Osteoblast (primary cell): ENCODE results near the gene PLA2G6. TPM values are rescaled to one million over a fixed set of nuclear protein-coding genes. Genes with fewer than 3 reads are reported as not detected.

ENCODE experiments used
- DNase-seq: peaks from one replicate; pipeline ENCODE4 v3.0.0; 2011; ENCODE audit warnings: low spot score, mixed read lengths; ENCODE audit not compliant: insufficient read length; ENCODE audit errors: missing footprints
- H2AFZ ChIP-seq: 2 replicates; pipeline ENCODE4 v1.6.0; 2011; ENCODE audit warnings: mild to moderate bottlenecking, low read length
- H3K27ac ChIP-seq: 2 replicates; pipeline ENCODE4 v1.5.1; 2011; ENCODE audit warnings: mild to moderate bottlenecking, low read depth, low read length, moderate library complexity
- H3K27me3 ChIP-seq: 2 replicates; pipeline ENCODE4 v1.6.0; 2012; ENCODE audit warnings: mild to moderate bottlenecking, control low read depth, inconsistent platforms, low read length, moderate library complexity; ENCODE audit not compliant: insufficient read depth
- H3K36me3 ChIP-seq: 2 replicates; pipeline ENCODE4 v1.5.1; 2011; ENCODE audit warnings: mild to moderate bottlenecking, low read length, control low read depth, moderate library complexity; ENCODE audit not compliant: insufficient read depth
- H3K4me1 ChIP-seq: 2 replicates; pipeline ENCODE4 v1.5.1; 2011; ENCODE audit warnings: mild to moderate bottlenecking, low read length, control low read depth, moderate library complexity; ENCODE audit not compliant: insufficient read depth
- H3K4me2 ChIP-seq: 2 replicates; pipeline ENCODE4 v1.6.0; 2011; ENCODE audit warnings: mild to moderate bottlenecking, low read length; ENCODE audit not compliant: insufficient read depth
- H3K4me3 ChIP-seq: fragments of 200-600 bp; sonication (generic); 3 replicates; pipeline ENCODE4 v1.5.1; 2012; ENCODE audit warnings: mild to moderate bottlenecking, low read length, inconsistent platforms; ENCODE audit not compliant: insufficient read depth
- H3K79me2 ChIP-seq: 2 replicates; pipeline ENCODE4 v1.6.0; 2012; ENCODE audit warnings: mild to moderate bottlenecking, low read length, control low read depth, inconsistent platforms; ENCODE audit not compliant: insufficient read depth
- H3K9me3 ChIP-seq: 2 replicates; pipeline ENCODE4 v1.5.1; 2011; ENCODE audit warnings: low read depth, low read length, control low read depth
- H4K20me1 ChIP-seq: 2 replicates; pipeline ENCODE4 v1.6.0; 2012; ENCODE audit warnings: mild to moderate bottlenecking, low read length, control low read depth; ENCODE audit not compliant: insufficient read depth
- total RNA-seq: library from RNA; depleted of rRNA; stranded (reverse); fragments of >200 nt; gene quantifications from 2 replicates; pipeline ENCODE4 v1.2.3, GENCODE V29; 2012
- TF ChIP-seq, protein P1 (sequence below): IDR thresholded peaks from 2 replicates; pipeline ENCODE4 v1.5.1; 2011; ENCODE audit warnings: mild to moderate bottlenecking, low read depth, low read length, moderate library complexity; ENCODE audit errors: extremely low read depth

The PLA2G6 gene, protein sequence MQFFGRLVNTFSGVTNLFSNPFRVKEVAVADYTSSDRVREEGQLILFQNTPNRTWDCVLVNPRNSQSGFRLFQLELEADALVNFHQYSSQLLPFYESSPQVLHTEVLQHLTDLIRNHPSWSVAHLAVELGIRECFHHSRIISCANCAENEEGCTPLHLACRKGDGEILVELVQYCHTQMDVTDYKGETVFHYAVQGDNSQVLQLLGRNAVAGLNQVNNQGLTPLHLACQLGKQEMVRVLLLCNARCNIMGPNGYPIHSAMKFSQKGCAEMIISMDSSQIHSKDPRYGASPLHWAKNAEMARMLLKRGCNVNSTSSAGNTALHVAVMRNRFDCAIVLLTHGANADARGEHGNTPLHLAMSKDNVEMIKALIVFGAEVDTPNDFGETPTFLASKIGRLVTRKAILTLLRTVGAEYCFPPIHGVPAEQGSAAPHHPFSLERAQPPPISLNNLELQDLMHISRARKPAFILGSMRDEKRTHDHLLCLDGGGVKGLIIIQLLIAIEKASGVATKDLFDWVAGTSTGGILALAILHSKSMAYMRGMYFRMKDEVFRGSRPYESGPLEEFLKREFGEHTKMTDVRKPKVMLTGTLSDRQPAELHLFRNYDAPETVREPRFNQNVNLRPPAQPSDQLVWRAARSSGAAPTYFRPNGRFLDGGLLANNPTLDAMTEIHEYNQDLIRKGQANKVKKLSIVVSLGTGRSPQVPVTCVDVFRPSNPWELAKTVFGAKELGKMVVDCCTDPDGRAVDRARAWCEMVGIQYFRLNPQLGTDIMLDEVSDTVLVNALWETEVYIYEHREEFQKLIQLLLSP
- 12.3 and 17.7 TPM in 2 replicates for total RNA-seq

DNA sequence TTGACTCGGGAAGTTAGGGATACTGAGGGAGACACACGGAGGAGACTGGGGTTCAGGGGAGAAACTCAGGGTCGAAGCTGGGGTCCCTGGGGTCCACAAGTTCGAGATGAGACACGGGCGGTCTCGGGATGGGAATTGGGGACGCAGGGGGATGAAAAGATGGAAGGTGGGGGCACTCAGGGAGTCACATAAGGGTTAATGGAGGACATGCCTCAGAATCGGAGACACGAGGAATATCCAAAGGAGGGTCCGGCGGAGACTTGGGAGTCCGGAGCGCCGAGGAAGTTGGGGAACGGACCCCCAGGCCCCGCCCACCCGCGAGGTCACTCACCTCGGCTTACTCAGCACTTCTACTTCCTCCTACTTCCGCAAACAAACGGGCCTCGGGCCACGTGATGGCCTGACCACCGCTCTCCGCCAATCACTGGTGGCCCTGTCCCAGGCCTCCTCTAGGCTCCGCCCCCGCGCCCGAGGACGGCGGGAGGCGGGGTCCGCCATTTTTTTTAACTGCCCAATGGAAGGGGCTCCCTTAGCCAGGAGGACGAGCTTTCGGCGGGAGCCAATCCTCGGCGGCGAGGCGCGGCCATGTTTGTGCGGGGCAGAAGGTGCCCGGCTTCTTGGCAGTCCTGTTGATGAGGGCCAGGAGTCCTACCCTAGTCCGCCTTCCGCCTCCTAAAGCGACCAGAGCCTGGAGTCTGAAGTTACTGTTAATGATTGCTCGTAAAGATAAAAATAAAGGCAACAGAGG is at the start of gene PLA2G6:
Gene PLA2G6, minus strand, starts transcription at position 378 of the 748 bp plus-strand sequence. CDS start 12,404 bp downstream, outside the sequence.
- peak within 1 kb of the TSS; percentile 95 for H3K4me2 ChIP-seq
- DNase-seq, result peak; percentile 97
- H3K27me3 ChIP-seq, result no peaks in the 10 kb centered on the region
- peak within 1 kb of the TSS; percentile 96 for H3K27ac ChIP-seq
- H3K9me3 ChIP-seq, result no peaks in the 10 kb centered on the region
- TF ChIP-seq, protein P1, sequence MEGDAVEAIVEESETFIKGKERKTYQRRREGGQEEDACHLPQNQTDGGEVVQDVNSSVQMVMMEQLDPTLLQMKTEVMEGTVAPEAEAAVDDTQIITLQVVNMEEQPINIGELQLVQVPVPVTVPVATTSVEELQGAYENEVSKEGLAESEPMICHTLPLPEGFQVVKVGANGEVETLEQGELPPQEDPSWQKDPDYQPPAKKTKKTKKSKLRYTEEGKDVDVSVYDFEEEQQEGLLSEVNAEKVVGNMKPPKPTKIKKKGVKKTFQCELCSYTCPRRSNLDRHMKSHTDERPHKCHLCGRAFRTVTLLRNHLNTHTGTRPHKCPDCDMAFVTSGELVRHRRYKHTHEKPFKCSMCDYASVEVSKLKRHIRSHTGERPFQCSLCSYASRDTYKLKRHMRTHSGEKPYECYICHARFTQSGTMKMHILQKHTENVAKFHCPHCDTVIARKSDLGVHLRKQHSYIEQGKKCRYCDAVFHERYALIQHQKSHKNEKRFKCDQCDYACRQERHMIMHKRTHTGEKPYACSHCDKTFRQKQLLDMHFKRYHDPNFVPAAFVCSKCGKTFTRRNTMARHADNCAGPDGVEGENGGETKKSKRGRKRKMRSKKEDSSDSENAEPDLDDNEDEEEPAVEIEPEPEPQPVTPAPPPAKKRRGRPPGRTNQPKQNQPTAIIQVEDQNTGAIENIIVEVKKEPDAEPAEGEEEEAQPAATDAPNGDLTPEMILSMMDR, result no peak
- peak within 1 kb of the TSS; percentile 75 for H3K4me3 ChIP-seq
- no peaks in the 10 kb centered on the region for H3K79me2 ChIP-seq
- peaks cover 39% of the 10 kb centered on the region for H3K4me1 ChIP-seq
- no peaks in the 10 kb centered on the region for H4K20me1 ChIP-seq
- H3K36me3 ChIP-seq, result no peaks in the 10 kb centered on the region
- H2AFZ ChIP-seq, result peak within 1 kb of the TSS; percentile 96

DNA sequence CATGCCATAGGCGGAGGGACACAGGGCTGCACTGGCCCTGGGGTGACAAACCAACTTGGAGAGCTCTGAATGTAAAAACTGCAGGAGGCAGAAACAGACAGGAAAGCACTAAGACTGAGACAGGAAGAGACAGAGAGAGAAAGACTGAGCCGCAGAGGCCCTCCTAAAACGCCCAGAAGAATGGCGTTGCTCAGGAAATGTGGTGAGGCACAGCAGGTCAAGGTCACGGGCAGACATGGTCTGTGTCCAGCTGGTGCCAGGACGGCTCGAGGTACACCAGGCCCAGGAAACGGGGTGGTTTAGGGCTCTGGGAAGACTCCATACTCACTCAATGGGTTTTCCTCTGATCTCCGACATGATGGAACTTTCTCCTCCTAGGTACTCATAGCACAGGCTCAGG is 49.3 kb upstream of the PLA2G6 start:
- H4K20me1 ChIP-seq, result no peaks in the 10 kb centered on the region
- H3K4me3 ChIP-seq, result no peak overlapping the region
- no peaks in the 10 kb centered on the region for H3K27me3 ChIP-seq
- no peaks in the 10 kb centered on the region for H3K9me3 ChIP-seq
- peaks cover 70% of the 10 kb centered on the region for H3K36me3 ChIP-seq
- no peak overlapping the region for H3K4me2 ChIP-seq
- peaks cover 16% of the 10 kb centered on the region for H3K4me1 ChIP-seq
- H3K27ac ChIP-seq, result no peak overlapping the region
- TF ChIP-seq, protein P1, result no peak
- peak; percentile 3 for DNase-seq
- H3K79me2 ChIP-seq, result peaks cover 31% of the 10 kb centered on the region
- no peak overlapping the region for H2AFZ ChIP-seq

DNA sequence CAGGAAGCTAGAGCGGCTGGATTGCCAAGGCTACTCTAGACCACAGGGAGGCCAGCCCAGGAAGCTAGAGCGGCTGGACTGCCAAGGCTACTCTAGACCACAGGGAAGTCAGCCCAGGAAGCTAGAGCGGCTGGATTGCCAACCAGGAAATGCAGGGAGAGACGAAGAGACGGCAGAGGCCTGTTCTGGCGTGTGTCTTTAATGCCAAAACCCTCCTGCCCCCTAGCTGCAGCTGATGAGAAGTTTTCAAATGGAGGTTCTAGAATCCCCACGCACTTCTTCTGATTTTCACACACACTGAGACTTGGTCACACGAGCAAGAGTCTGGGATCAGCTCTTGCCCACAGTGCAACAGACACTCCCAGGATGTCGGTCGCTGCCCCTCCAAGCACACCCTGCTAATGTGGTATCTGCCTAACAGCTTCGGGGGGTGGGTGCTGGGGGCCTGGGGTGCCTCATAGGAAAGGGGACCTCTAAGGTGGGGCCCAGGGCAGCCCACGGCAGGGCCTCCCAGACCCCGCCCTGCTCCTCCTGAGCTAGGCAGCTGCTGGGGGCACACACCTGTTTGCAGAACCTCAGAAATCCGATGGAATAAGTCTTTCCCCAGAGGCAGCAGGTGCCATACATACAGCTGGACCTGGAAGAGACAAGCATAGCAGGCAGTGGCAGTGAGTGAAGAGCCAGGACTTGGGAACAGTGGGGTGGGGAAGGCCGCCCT is 48.6 kb upstream of the PLA2G6 start:
- peaks cover 26% of the 10 kb centered on the region for H3K79me2 ChIP-seq
- no peaks in the 10 kb centered on the region for H4K20me1 ChIP-seq
- peaks cover 70% of the 10 kb centered on the region for H3K36me3 ChIP-seq
- H3K27ac ChIP-seq, result peak overlapping the region; percentile 39
- H3K4me1 ChIP-seq, result peaks cover 16% of the 10 kb centered on the region
- H3K4me2 ChIP-seq, result no peak overlapping the region
- no peaks in the 10 kb centered on the region for H3K9me3 ChIP-seq
- H3K27me3 ChIP-seq, result no peaks in the 10 kb centered on the region
- H3K4me3 ChIP-seq, result no peak overlapping the region
- peak; percentile 67 for DNase-seq
- no peak overlapping the region for H2AFZ ChIP-seq
- TF ChIP-seq, protein P1, result peak; percentile 25
